ENCODE data around the gene RHOBTB1. TPM values are rescaled to one million over a fixed set of nuclear protein-coding genes. Genes with fewer than 3 reads are reported as not detected.

RHOBTB1 gene
- total RNA-seq, 2 donors from 2014 or later, result 14.3 to 15.4 TPM

- intact Hi-C loops (cut with DNase I), result no loop called here
These were observed 6.3 kb upstream of the RHOBTB1 start for GRCh38 chr10:60950300-60950699.

GRCh38 chr10:60948851-60949250 lies 4.9 kb upstream of the RHOBTB1 start:
- DNase-seq (ENCODE audit: low spot score), result no peak
- intact Hi-C loops (cut with DNase I), result no loop called here

More at GRCh38 chr10:60950300-60950699, 6.3 kb upstream of the RHOBTB1 start:
- no peak for DNase-seq (ENCODE audit: low spot score)

GRCh38 chr10:60944910-60945297 lies 919 bp upstream of the RHOBTB1 start:
- DNase-seq (ENCODE audit: low spot score), result no peak
- intact Hi-C loops (cut with DNase I), result no loop called here

GRCh38 chr10:60943316-60944057 lies 498 bp downstream of the RHOBTB1 start:
- intact Hi-C loops (cut with DNase I), result no loop called here
- DNase-seq (ENCODE audit: low spot score), result peak; percentile 93

GRCh38 chr10:60942788-60943315 lies 1.1 kb downstream of the RHOBTB1 start:
- intact Hi-C loops (cut with DNase I), result no loop called here
- DNase-seq (ENCODE audit: low spot score), result no peak

- intact Hi-C loops (cut with DNase I), result no loop called here
- DNase-seq (ENCODE audit: low spot score), result no peak
These were observed 1.7 kb downstream of the RHOBTB1 start for GRCh38 chr10:60942134-60942787.

- intact Hi-C loops (cut with DNase I), result no loop called here
- DNase-seq (ENCODE audit: low spot score), result no peak
These were observed 3.5 kb downstream of the RHOBTB1 start for GRCh38 chr10:60940446-60940845.

GRCh38 chr10:60937784-60938654 lies 6.0 kb downstream of the RHOBTB1 start:
- intact Hi-C loops (cut with DNase I), result no loop called here

GRCh38 chr10:60937022-60937421 lies 7.0 kb downstream of the RHOBTB1 start:
- intact Hi-C loops (cut with DNase I), result no loop called here
- no peak for DNase-seq (ENCODE audit: low spot score)

More at GRCh38 chr10:60937784-60938654, 6.0 kb downstream of the RHOBTB1 start:
- DNase-seq (ENCODE audit: low spot score), result no peak

GRCh38 chr10:60934215-60935175 lies 9.5 kb downstream of the RHOBTB1 start:
- DNase-seq (ENCODE audit: low spot score), result no peak
- intact Hi-C loops (cut with DNase I), result no loop called here

GRCh38 chr10:60932756-60933155 lies 11.2 kb downstream of the RHOBTB1 start:
- intact Hi-C loops (cut with DNase I), result no loop called here
- DNase-seq (ENCODE audit: low spot score), result no peak

GRCh38 chr10:60930237-60930636 lies 13.7 kb downstream of the RHOBTB1 start:
- DNase-seq (ENCODE audit: low spot score), result no peak
- intact Hi-C loops (cut with DNase I), result no loop called here

GRCh38 chr10:60921633-60922032 lies 22.4 kb downstream of the RHOBTB1 start:
- intact Hi-C loops (cut with DNase I), result no loop called here
- no peak for DNase-seq (ENCODE audit: low spot score)

GRCh38 chr10:60920479-60920878 lies 23.5 kb downstream of the RHOBTB1 start:
- DNase-seq (ENCODE audit: low spot score), result no peak
- intact Hi-C loops (cut with DNase I), result no loop called here

GRCh38 chr10:60919551-60919950 lies 24.4 kb downstream of the RHOBTB1 start:
- no peak for DNase-seq (ENCODE audit: low spot score)
- intact Hi-C loops (cut with DNase I), result no loop called here

- no peak for DNase-seq (ENCODE audit: low spot score)
- intact Hi-C loops (cut with DNase I), result no loop called here
These were observed 26.4 kb downstream of the RHOBTB1 start for GRCh38 chr10:60917331-60918280.

- intact Hi-C loops (cut with DNase I), result no loop called here
- DNase-seq (ENCODE audit: low spot score), result no peak
These were observed 28.0 kb downstream of the RHOBTB1 start for GRCh38 chr10:60916025-60916424.
